GM12873 (cell line): ENCODE data around the gene ZNF518B.

Experiments
- CTCF ChIP-seq: IDR thresholded peaks from 2 replicates; pipeline ENCODE4 v1.5.1; 2012; ENCODE audit warnings: low read depth, mild to moderate bottlenecking, moderate library complexity, low read length, control low read depth; ENCODE audit not compliant: insufficient read depth; ENCODE audit errors: missing control alignments

Gene ZNF518B

GRCh38 chr4:10492464-10492863, 35.2 kb upstream of the ZNF518B start:
- no peak for TF ChIP-seq CTCF

GRCh38 chr4:10491401-10491800, 34.2 kb upstream of the ZNF518B start:
- no peak for TF ChIP-seq CTCF

GRCh38 chr4:10490996-10491395, 33.8 kb upstream of the ZNF518B start:
- TF ChIP-seq CTCF: no peak

- TF ChIP-seq CTCF: no peak
Measured at GRCh38 chr4:10482913-10483312, 25.7 kb upstream of the ZNF518B start.

- TF ChIP-seq CTCF: no peak
Measured at GRCh38 chr4:10480616-10481015, 23.4 kb upstream of the ZNF518B start.

GRCh38 chr4:10478621-10479020, 21.4 kb upstream of the ZNF518B start:
- TF ChIP-seq CTCF: no peak

- no peak for TF ChIP-seq CTCF
Measured at GRCh38 chr4:10470505-10470904, 13.3 kb upstream of the ZNF518B start.
